Stimulated activated CD4-positive, alpha-beta T cell treated with anti-CD3 and anti-CD28 coated beads, Interleukin-4, amount 100 ng/mL, for 4 hours (primary cell): ENCODE data around the gene DOCK4.
A peak's percentile ranks its signal among the peaks of the same experiment; 100 is the strongest.
"Not testable (repeated sequence)": the region's sequence is repeated elsewhere in the genome, so short reads cannot be mapped to it uniquely, and the experiment has no call there.

Source experiments
- DNase-seq, 2 experiments: peaks; one replicate each; pipeline ENCODE4 v3.0.0-alpha.2; 2020

The DOCK4 gene, protein sequence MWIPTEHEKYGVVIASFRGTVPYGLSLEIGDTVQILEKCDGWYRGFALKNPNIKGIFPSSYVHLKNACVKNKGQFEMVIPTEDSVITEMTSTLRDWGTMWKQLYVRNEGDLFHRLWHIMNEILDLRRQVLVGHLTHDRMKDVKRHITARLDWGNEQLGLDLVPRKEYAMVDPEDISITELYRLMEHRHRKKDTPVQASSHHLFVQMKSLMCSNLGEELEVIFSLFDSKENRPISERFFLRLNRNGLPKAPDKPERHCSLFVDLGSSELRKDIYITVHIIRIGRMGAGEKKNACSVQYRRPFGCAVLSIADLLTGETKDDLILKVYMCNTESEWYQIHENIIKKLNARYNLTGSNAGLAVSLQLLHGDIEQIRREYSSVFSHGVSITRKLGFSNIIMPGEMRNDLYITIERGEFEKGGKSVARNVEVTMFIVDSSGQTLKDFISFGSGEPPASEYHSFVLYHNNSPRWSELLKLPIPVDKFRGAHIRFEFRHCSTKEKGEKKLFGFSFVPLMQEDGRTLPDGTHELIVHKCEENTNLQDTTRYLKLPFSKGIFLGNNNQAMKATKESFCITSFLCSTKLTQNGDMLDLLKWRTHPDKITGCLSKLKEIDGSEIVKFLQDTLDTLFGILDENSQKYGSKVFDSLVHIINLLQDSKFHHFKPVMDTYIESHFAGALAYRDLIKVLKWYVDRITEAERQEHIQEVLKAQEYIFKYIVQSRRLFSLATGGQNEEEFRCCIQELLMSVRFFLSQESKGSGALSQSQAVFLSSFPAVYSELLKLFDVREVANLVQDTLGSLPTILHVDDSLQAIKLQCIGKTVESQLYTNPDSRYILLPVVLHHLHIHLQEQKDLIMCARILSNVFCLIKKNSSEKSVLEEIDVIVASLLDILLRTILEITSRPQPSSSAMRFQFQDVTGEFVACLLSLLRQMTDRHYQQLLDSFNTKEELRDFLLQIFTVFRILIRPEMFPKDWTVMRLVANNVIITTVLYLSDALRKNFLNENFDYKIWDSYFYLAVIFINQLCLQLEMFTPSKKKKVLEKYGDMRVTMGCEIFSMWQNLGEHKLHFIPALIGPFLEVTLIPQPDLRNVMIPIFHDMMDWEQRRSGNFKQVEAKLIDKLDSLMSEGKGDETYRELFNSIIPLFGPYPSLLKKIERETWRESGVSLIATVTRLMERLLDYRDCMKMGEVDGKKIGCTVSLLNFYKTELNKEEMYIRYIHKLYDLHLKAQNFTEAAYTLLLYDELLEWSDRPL (N-terminal part only)

DNA sequence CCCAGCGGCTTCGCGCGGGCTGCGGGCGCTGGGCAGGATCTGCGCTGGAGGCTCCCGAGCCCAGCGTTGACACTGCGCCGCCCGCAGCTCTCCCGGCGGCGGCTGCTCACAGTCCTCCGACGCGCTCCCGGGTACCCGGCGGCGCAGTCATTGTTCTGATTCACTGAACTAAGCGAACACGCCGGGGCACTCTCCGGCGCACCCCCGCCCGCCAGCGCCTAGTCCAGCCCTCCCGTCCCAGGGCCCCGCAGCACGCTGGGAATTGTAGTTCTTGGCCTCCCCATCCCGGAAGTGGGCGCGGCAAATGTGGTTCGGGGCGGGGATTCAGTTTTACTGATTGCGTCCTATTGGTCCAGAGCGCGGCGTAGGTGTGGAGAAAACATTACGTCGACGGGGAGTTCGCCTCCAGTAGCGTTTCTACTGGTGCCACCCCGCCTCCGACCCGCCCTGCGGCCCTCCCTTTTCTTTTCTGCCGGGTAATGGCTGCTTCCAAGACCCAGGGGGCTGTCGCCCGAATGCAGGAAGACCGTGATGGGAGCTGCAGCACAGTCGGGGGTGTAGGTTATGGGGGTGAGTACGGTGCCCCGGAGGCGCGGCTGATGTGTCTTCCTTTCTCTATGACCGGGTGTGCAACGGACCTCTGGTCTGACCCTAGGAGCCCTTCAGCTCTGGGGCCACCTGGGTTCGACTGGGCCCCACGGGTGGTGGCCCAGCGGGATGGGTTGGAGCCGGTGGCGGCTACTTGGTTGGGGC, at the start of gene DOCK4, which contains the start of gene ZNF277:
TSS of gene DOCK4 (minus strand) at position 162 of the 753 bp plus-strand sequence. CDS start 261 bp downstream, outside the sequence.
TSS of gene ZNF277 (plus strand) at position 458 of the 753 bp plus-strand sequence. CDS start at position 480, 22 bp downstream.
- DNase-seq: peak; percentile 99

DNA sequence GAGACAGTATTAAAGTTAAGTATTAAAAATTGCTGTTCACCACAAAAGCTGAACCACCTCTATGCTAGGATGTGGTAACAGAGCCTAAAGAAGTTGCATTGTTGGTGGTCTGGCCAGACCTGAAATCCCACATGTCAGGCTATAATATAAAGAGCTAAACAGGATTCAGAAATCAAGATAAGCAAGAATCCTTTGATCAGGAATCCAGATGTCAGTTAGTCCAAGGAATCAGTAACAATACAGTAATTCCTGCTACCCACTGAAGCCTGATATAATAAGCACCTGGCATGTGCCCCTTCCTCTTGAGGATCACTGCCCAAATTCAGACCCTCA, 49.2 kb upstream of the DOCK4 start:
- no peak for DNase-seq

DNA sequence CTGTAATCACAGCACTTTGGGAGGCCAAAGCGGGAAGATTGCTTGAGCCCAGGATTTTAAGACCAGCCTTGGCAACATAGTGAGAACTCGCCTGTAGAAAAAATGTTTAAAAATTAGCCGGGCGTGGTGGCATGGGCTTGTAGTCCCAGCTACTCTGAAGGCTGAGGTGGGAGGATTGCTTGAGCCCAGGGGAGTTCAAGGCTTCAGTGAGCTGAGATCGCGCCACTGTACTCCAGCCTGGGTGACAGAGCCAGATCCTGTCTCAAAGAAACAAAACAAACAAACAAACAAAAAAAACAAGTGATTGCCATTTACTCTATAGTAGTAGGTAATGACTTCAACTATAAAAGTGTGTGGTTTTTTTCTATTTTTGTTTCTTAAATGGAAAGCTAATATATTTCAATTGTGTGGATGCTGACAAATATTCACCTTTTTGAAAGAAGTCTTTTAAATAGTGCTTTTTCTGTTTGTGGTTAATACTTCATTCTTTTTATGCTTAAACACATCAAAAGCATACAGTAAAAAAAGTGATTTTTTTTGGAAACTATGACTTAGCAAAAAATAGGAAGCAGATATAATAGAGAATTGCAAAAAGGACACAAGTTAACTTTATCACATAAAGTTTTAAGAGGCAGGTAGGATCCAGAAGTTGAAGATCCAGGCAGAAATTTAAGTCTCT, 48.6 kb upstream of the DOCK4 start:
- no peak for DNase-seq

DNA sequence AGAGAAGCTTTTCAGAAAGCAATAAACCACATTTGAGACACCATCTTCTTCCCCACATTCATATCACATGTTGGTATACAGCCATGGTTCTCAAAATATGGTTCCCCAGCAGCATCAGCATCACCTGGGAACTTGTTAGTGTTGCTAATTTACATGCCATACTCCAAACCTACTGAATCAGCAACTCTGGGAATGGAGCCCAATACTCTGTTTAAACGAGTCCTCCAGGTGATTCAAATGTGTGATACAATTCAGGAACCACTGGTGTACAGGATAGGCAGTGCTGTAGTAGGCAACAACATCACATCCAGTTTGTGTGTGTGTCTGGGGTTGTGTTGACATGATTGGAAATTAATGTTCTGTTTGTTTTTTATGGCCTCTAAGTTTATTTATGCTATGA, 48.0 kb upstream of the DOCK4 start:
- no peak for DNase-seq

DNA sequence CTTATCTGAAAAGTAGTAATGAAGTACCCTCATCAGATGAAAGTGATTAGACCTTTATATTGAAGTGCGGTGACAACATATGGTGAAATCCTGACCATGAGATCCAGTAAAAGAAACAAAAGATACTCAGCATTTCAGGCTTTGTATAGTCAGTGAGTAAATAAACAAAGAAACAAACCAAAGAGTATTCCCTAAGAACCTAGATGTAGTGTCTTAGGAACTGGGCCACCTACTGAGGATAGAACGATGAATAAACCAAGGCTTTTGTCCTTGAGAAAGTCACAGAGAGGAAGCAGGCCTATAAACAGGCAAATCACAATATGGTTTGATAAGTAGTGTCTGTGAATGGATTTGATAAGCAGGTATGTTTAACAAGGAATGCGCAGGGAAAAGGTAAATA, 46.5 kb upstream of the DOCK4 start:
- no peak for DNase-seq

DNA sequence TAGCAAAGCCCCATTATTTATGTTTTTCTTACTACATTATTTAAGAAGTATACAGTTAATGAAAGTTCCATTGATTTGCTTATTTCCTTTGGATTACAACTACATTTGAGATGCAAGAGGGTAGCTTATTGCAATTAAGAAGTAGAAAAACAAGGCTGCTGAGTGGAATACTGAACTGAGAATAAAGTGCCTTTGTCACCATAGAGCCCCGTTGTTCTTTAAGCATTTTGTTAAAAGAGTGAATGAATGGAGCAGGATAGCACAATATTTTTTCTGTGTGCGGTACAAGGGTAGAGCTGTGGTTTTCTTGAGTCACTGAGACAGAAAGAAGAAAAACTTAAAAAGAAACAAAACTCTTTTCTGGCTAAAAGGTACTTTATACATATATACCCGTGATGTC, 45.9 kb upstream of the DOCK4 start:
- no peak for DNase-seq

DNA sequence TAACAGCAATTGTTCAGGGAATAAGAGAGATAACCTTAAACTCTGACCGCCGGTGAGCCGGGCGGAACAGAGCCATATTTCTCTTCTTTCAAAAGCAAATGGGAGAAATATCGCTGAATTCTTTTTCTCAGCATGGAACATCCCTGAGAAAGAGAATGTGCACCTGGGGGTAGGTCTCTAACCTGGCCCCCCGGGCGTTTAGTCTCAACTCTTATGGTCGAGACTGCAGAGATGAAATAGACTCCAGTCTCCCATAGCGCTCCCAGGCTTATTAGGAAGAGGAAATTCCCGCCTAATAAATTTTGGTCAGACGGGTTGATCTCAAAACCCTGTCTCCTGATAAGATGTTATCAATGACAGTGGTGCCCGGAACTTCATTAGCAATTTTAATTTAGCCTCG, 43.8 kb upstream of the DOCK4 start:
- DNase-seq: not testable (repeated sequence)

DNA sequence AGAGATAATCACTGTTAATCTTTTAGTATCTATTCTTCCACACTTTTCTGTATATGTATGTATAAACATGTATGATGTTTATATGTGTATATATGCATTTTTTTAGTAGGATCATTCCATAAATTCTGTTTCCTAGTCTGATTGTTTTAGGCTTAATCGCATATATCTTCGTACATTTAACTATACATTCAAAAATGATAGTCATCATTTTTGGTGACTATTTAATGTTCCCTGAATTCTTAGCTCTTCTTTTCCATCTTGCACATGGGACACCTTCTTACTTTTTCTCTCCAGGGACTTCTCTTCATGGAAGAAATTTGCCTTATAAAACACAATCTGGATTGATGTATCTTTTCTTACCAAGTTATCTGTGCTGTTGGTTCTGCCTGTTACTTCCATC, 42.4 kb upstream of the DOCK4 start:
- DNase-seq: no peak

DNA sequence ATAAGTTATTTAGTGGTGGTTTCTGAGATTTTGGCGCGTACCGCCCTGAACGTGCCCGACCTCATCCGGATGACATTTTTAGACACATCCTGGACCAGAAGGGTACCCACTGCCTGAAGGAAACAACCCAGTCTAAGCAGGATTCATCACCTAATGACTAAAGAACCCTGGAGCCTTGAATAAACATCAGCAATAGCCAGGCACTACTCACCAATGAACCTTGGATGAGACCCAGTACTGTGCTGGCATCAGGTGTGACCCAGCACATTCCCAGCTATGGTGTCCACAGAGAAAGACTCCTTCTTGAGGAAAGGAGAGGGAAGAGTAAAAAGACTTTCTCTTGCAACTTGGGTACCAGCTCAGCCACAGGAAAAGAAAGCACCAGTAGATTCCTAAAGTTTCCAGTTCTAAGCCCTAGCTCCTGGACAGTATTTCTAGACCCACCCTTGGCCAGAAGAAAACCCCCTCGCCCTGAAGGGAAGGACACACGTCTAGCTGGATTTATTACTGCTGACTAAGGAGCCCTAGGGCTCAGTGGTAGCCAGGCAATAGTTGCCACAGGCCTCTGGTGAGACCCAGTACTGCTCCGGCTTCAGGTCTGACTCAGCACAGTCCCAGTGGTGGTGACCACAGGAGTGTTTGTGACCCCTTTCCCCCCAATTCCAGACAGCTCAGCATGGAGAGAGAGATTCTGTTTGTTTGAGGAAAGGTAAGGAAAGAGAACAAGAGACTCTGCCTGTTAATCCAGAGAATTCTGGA, 32.8 kb upstream of the DOCK4 start:
- no peak for DNase-seq

DNA sequence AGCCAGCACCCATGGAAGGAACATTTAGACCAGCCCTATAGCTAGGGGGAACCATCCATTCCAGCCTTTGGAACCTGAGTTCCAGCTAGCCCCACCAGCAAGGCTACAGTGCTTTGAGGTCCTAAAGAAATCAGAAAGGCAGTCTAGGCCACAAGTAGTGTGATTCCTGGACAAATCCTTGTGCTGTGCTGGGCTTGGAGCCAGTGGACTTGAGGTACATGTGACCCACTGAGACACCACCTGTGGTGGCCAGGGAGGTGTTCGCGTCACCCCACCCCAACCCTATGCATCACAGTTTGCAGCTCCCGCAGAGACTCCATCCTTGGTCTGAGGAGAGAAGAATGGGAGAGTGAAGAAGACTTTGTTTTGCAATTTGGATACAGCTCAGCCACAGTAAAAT, 32.1 kb upstream of the DOCK4 start:
- DNase-seq: no peak

DNA sequence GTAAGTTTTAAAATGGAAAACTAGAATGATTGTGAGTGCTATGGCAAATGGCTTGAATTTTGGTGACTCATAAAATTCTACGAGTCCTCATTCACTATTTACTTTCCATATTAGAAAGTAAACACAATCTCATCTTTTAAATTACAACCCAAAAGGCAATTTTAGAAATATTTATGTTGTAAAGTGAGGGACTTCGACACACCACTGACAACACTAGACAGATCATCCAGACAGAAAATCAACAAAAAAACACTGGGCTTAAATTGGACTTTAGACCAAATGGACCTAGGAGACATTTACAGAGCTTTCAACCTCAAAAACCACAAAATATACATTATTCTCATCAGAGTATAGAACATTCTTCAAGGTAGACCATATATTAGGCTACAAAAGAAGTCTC, 30.4 kb upstream of the DOCK4 start:
- no peak for DNase-seq

DNA sequence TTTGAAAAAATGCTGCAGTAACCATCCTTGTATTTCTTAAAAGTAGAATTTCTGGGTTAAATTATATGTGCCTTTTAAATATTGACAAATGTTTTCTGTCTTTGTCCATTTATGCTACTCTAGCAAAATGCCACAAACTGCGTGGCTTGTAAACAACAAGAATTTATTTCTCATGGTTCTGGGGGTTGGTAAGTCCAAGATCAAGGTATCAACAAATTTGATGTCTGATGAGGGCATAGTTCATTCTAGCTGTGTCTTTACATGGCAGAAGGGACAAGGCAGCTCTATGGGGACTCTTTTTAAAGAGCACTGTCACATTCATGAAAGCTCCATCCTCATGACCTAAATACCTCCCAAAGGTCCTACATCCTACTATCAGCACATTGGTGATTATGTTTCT, 27.9 kb upstream of the DOCK4 start:
- no peak for DNase-seq

DNA sequence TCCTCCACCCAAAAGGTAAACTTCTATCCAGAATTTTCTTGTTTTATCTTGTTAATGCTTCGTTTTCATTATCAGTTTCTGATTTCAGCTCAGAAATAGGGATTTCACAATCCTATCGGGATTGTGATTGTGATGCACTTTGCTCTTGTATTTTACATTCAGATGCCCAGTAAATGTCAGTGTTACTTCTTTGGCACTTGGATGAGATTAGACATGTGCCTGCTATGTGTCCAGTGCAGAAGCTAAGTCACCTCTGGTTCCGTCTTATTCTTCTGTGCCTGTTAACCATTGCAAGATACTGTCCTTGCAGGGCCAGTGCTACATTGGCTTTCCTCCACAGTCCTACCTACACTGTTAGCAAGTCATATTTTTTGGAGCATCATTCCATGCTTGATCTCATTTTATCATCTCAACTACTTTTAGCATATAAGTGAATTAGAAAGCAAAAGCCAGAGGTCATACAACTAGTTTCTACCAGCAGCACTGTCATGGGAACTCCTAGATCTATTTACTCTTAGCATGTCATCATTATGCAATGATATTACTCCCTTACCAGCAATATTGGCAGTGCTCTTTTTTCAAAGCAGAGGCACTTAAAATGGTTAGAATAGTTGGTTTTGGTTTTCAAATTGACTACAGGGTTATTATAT, 27.0 kb upstream of the DOCK4 start:
- DNase-seq: no peak

DNA sequence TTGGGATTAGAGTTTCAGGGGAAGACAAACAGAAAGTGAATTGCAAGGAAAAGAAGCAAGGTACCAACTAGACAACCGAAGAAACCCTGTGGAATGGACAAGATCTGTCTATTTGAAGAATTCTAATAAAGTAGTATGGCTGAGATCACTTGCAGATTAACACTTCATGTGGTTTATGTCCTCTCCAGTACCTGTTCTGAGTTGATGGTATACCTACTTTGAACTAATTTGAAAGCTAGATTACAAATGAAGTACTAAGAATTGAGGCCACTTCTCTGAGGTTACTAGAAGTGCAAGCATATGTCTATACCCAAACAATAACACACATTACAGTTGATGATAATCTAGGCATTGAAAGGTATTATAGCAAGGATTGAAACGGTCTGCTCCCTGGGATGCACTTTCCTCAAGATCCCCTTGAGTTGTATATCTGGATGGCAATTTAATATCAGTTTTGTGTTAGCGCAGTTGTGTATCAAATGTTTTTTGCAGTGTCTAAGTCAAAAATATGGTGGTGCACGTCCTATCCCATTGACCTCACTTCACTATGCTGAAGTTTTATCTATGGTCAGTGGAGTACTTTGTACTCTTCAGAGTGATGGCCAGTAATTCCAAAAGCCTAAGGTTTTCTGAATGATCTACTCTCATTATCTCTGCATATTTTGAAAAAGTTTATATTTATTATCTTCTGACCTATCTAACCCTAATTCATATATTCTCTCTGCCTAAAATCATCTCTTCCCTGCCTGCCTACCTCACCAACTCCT, 26.2 kb upstream of the DOCK4 start:
- DNase-seq: no peak

DNA sequence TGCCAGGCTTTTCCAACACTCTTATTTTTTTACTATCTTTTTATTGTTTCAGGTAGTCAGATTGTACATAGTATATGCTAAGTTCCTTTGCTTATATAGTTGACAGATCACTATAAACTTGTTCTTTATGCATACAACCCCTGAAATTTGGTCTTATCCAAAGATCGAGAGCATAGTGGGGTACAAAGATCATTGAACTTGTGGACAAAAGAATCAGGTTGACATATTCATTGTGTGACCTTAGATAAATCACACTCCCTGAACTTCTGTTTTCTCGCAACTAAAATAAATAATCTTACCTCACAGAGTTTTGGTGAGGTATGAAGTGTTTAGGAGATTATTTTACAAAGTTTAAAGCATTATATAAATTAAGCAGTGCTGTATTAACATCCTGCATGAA, 22.4 kb upstream of the DOCK4 start:
- DNase-seq: no peak

DNA sequence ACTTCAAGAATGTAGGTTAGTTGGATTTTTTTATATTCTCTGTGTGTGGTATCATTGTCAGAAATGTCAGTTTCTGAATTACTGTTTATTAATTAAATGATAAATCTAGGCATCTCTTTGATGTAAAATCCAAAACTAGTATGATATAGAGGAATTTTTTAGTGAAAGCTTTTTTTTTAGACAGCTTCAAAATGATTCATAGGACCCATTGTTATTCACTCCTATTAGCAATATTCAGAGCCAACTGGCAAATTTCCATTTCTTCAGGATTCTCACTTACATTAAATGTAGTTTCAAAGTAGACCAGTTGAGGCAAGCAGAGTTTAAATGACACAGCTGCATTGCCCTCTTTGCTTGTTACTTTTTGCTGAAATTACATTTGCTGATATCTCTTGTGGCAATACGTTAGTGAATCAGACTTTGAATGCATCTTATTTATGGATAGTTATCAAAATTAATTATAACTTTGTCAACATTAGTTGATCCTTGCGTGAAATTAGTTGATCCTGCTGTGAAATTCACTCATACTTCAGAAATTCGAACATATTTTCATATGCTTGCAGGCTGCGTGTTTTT, 20.6 kb upstream of the DOCK4 start:
- DNase-seq: no peak

DNA sequence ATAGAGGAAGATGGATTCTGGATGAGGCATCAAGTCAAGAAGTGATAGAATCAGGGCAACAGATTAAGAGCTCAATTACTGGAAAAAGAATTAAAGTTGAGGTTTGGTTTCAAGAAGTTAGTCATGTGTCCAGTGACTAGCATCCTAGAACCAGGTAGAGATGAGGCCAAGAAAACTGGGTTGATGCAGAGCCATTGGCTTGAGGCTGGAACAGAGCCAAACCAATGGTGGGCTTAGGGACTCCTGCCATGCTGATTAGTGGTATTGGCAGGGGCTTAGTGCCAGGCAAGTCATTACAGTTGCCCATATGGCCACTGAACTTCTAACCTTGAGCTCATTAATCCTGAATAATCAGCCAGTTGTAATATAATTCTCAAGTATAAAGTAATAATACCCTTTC, 18.8 kb upstream of the DOCK4 start:
- no peak for DNase-seq

DNA sequence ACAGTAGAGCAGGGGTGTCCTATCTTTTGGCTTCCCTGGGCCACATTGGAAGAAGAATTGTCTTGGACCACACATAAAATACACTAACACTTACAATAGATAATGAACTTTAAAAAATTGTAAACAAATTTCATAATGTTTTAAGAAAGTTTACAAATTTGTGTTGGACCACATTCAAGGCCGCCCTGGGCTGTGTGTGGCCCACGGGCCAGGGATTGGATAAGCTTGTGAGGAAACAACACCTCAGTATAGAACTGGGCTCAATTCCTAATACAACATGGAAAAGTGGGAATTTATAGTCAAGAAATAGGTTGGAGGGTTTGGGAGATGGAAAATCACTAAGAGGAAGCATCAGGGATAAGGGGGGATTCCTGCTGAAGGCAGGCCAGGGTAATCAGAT, 18.0 kb upstream of the DOCK4 start:
- DNase-seq: no peak

DNA sequence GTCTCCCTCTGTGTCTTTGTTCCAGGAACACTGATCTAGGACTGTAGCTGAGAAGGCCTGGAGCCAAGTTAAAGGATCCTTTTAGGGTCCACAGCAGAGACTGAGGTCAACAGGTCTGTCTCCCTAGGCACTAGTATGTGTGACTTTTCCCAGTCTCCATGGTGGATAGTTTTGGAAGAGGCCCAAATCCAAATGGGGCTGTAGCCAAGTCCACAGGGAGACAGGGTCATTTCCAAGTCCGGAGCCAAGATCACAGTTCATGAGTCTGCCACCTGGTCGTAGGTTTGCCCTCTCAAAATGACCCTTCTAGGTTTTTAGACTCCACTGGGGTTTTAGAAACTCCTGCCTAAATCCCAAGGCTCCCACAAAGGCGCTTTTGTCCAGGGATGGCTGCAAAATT, 17.1 kb upstream of the DOCK4 start:
- DNase-seq: no peak
